SK-N-SH (cell line): ENCODE measurements around the gene ABCC3. TPM values are rescaled to one million over a fixed set of nuclear protein-coding genes. Genes with fewer than 3 reads are reported as not detected.

Source experiments
- CTCF ChIA-PET: fragments of 300-600, 350-600 bp; formaldehyde crosslinking; extraction: SDS; loops from one replicate; lab custom pipeline; 2021; lab: Yijun Ruan, JAX
- POLR2A ChIA-PET: fragments of 350-600 bp; sonication (Branson Sonifier 250); formaldehyde crosslinking; extraction: SDS; loops from one replicate; lab custom pipeline; 2020; ENCODE audit warnings: antibody characterized with exemption, inconsistent platforms; lab: Yijun Ruan, JAX
- DNase-seq: peaks from one replicate; pipeline ENCODE4 v3.0.0; 2012
- H2AFZ ChIP-seq: fragments of 200-600 bp; sonication (generic); 2 replicates; pipeline ENCODE4 v1.8.1; 2016; ENCODE audit warnings: antibody characterized with exemption, mild to moderate bottlenecking, low read depth
- H3F3A ChIP-seq: fragments of 200-600 bp; sonication (generic); replicated peaks from 2 replicates; pipeline ENCODE3; 2016; ENCODE audit warnings: antibody characterized with exemption, mild to moderate bottlenecking; ENCODE audit not compliant: insufficient read depth
- H3K27ac ChIP-seq, 2 experiments: fragments of 200-500 bp in 1 of 2; fragments of 200-600 bp in 1 of 2; sonication (Bioruptor generic) in 1 of 2; sonication (generic), shearing (Covaris generic) in 1 of 2; 2 replicates each; pipeline versions ENCODE4 v1.5.1 to v1.6.1; 2014 to 2016; ENCODE audit warnings: low read depth in 2 of 2, inconsistent platforms in 1 of 2, low read length in 1 of 2, mild to moderate bottlenecking in 1 of 2, mixed read lengths in 1 of 2
- H3K27me3 ChIP-seq: fragments of 200-600 bp; sonication (generic), shearing (Covaris generic); 2 replicates; pipeline ENCODE4 v1.6.1; 2016; ENCODE audit warnings: mixed run types; ENCODE audit not compliant: insufficient read depth
- H3K36me3 ChIP-seq, 2 experiments: fragments of 200-500 bp in 1 of 2; fragments of 200-600 bp in 1 of 2; sonication (Bioruptor generic) in 1 of 2; sonication (generic) in 1 of 2; replicated peaks in 1 of 2; 2 replicates each; pipeline versions ENCODE3 to v1.5.1; 2014 to 2016; ENCODE audit warnings: low read length in 1 of 2, mild to moderate bottlenecking in 1 of 2; ENCODE audit not compliant: insufficient read depth in 2 of 2, control insufficient read depth in 1 of 2
- H3K4me1 ChIP-seq, 2 experiments: fragments of 200-500 bp in 1 of 2; fragments of 200-600 bp in 1 of 2; sonication (Bioruptor generic) in 1 of 2; sonication (generic), shearing (Covaris generic) in 1 of 2; 2 replicates each; pipeline versions ENCODE4 v1.5.1 to v1.6.1; 2014 to 2016; ENCODE audit warnings: low read depth in 1 of 2, low read length in 1 of 2, mixed run types in 1 of 2; ENCODE audit not compliant: insufficient read depth in 2 of 2, control insufficient read depth in 1 of 2
- H3K4me2 ChIP-seq: fragments of 200-600 bp; sonication (generic), shearing (Covaris generic); 2 replicates; pipeline ENCODE4 v1.6.1; 2017; ENCODE audit warnings: mixed run types
- H3K4me3 ChIP-seq, 2 experiments: fragments of 200-500 bp in 1 of 2; fragments of 200-600 bp in 1 of 2; sonication (Bioruptor generic) in 1 of 2; sonication (generic), shearing (Covaris generic) in 1 of 2; 2 replicates each; pipeline versions ENCODE4 v1.5.1 to v1.8.1; 2014 to 2016; ENCODE audit warnings: low read depth in 2 of 2, inconsistent platforms in 1 of 2, low read length in 1 of 2, mild to moderate bottlenecking in 1 of 2, mixed read lengths in 1 of 2, moderate library complexity in 1 of 2
- H3K79me2 ChIP-seq: fragments of 200-600 bp; sonication (generic); 2 replicates; pipeline ENCODE4 v1.8.1; 2017; ENCODE audit warnings: mild to moderate bottlenecking; ENCODE audit not compliant: insufficient read depth
- H3K9ac ChIP-seq: fragments of 200-600 bp; sonication (generic); 2 replicates; pipeline ENCODE4 v1.6.1; 2017; ENCODE audit warnings: mixed run types
- H3K9me2 ChIP-seq: fragments of 200-600 bp; sonication (generic); 2 replicates; pipeline ENCODE4 v1.6.1; 2017; ENCODE audit warnings: mixed run types
- H3K9me3 ChIP-seq: fragments of 200-600 bp; sonication (generic); 2 replicates; pipeline ENCODE4 v1.6.1; 2017; ENCODE audit warnings: mixed run types, mild to moderate bottlenecking, moderate library complexity
- H4K20me1 ChIP-seq: fragments of 200-600 bp; sonication (generic); 2 replicates; pipeline ENCODE4 v1.6.1; 2017; ENCODE audit warnings: mild to moderate bottlenecking, mixed run types; ENCODE audit not compliant: insufficient read depth
- CHD2 ChIP-seq: fragments of 150-350 bp; IDR thresholded peaks from 2 replicates; pipeline ENCODE4 v1.6.1; 2018; ENCODE audit warnings: low read length; ENCODE audit not compliant: partially characterized antibody
- ELF1 ChIP-seq: IDR thresholded peaks from 2 replicates; pipeline ENCODE4 v1.4.0; 2012
- EP300 ChIP-seq, 2 experiments: IDR thresholded peaks; 2 replicates each; pipeline versions ENCODE4 v1.4.0 to v1.6.1; 2012; ENCODE audit warnings: borderline replicate concordance in 1 of 2, low read depth in 1 of 2, low read length in 1 of 2
- FOXM1 ChIP-seq: IDR thresholded peaks from 2 replicates; pipeline ENCODE4 v1.4.0; 2012; ENCODE audit warnings: low read depth, mild to moderate bottlenecking
- GATA2 ChIP-seq: sonication (generic); formaldehyde crosslinking; IDR thresholded peaks from 2 replicates; pipeline ENCODE4 v1.5.0; 2020; ENCODE audit warnings: mild to moderate bottlenecking, missing genetic modification reagents
- JUND ChIP-seq: IDR thresholded peaks from 2 replicates; pipeline ENCODE4 v1.4.0; 2012
- MXI1 ChIP-seq: IDR thresholded peaks from 2 replicates; pipeline ENCODE4 v1.6.1; 2012; ENCODE audit warnings: mild to moderate bottlenecking, low read depth, low read length, improper control_type of control experiment
- PBX3 ChIP-seq: IDR thresholded peaks from 2 replicates; pipeline ENCODE4; 2012
- POLR2AphosphoS5 ChIP-seq: IDR thresholded peaks from 2 replicates; pipeline ENCODE4 v1.6.1; 2012; ENCODE audit warnings: low read depth, low read length
- SMC3 ChIP-seq: IDR thresholded peaks from 2 replicates; pipeline ENCODE4 v1.6.1; 2012; ENCODE audit warnings: low read depth, low read length, improper control_type of control experiment
- YY1 ChIP-seq: IDR thresholded peaks from 2 replicates; pipeline ENCODE4 v1.4.0; 2012; ENCODE audit warnings: low read depth, mild to moderate bottlenecking
- WGBS: methylation state at CpG from one replicate; pipeline ENCODE4 v1.1.6; 2017; ENCODE audit warnings: low lambda C conversion rate; 5-methylcytosine and 5-hydroxymethylcytosine counted together
- polyA plus RNA-seq, 3 experiments: library from polyadenylated mRNA; depleted of rRNA; stranded (reverse); fragments of >200 nt; gene quantifications; 2 replicates each; pipeline ENCODE4 v1.2.3, GENCODE V29; 2012
- TF ChIP-seq, protein P1 (sequence below): IDR thresholded peaks from 2 replicates; pipeline ENCODE4 v1.4.0; 2012; ENCODE audit warnings: low read depth
- TF ChIP-seq, protein P2 (sequence below): IDR thresholded peaks from 2 replicates; pipeline ENCODE4 v1.4.0; 2012; ENCODE audit warnings: low read depth, borderline replicate concordance
- TF ChIP-seq, protein P3 (sequence below): fragments of 150-350 bp; IDR thresholded peaks from 2 replicates; pipeline ENCODE4 v1.6.1; 2016; ENCODE audit warnings: mild to moderate bottlenecking, low read depth, low read length

ABCC3 gene
- polyA plus RNA-seq, 1 of the 3 experiments (the other 2 are of a cell fraction) = 185 TPM

DNA sequence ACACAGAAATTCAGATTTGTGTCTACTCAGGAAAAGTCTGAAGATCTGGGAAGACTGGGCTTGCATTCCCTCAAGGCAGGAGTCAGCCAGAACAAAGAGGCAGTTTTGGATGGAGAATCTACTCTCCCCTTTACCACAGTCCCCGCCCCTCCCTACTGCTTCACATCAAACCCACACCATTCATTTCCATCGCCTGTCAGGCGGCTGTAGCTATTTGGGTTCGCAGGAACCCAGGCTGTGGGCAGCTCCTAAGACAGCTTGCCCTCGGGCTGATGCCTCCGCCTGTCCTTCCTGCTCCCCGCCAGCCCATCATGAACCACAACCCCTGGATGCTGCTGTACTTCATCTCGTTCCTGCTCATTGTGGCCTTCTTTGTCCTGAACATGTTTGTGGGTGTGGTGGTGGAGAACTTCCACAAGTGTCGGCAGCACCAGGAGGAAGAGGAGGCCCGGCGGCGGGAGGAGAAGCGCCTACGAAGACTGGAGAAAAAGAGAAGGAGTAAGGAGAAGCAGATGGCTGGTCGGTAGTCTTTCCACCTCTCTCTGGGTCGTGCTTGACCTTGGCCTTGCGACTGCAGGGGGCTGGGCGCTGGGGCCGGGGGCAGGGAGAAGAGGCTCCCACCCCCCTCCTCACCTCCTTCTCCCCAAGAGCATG lies 27.0 kb upstream of the ABCC3 start:
- Histone ChIP-seq H3K9me2 (no peaks in the 10 kb centered on the region), H3K27me3 (no peaks in the 10 kb centered on the region), H2AFZ (no peak overlapping the region), H3F3A (no peaks in the 10 kb centered on the region), H3K9me3 (no peaks in the 10 kb centered on the region), H3K27ac (no peak overlapping the region), H3K79me2 (no peaks in the 10 kb centered on the region), H3K9ac (no peak overlapping the region), H3K4me2 (no peak overlapping the region), H3K36me3 (no peaks in the 10 kb centered on the region), H3K4me1 (peaks cover 11 to 57% of the 10 kb centered on the region in 2 experiments), H4K20me1 (no peaks in the 10 kb centered on the region), H3K4me3 (no peak overlapping the region)
- TF ChIP-seq YY1 (no peak), CHD2 (no peak), MXI1 (no peak), ELF1 (no peak), EP300 (IDR thresholded peaks at IDR 0.05; ENCODE audit: borderline replicate concordance in 1 of 2, low read depth in 1 of 2, low read length in 1 of 2) (no peak), JUND (no peak), GATA2 (CRISPR knock-in tag) (no peak), FOXM1 (no peak), PBX3 (no peak), SMC3 (no peak), POLR2AphosphoS5 (no peak)
- TF ChIP-seq, protein P1, sequence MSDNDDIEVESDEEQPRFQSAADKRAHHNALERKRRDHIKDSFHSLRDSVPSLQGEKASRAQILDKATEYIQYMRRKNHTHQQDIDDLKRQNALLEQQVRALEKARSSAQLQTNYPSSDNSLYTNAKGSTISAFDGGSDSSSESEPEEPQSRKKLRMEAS = no peak
- TF ChIP-seq, protein P2, sequence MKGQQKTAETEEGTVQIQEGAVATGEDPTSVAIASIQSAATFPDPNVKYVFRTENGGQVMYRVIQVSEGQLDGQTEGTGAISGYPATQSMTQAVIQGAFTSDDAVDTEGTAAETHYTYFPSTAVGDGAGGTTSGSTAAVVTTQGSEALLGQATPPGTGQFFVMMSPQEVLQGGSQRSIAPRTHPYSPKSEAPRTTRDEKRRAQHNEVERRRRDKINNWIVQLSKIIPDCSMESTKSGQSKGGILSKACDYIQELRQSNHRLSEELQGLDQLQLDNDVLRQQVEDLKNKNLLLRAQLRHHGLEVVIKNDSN = no peak
- TF ChIP-seq, protein P3, sequence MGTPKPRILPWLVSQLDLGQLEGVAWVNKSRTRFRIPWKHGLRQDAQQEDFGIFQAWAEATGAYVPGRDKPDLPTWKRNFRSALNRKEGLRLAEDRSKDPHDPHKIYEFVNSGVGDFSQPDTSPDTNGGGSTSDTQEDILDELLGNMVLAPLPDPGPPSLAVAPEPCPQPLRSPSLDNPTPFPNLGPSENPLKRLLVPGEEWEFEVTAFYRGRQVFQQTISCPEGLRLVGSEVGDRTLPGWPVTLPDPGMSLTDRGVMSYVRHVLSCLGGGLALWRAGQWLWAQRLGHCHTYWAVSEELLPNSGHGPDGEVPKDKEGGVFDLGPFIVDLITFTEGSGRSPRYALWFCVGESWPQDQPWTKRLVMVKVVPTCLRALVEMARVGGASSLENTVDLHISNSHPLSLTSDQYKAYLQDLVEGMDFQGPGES = no peak
- 87% methylated on average over 17 of the region's 19 CpGs for WGBS
- POLR2A ChIA-PET = no interaction called here
- CTCF ChIA-PET = interaction anchor here (2.0 to 22.2 kb wide), 5 partner anchors 8 to 57 kb away, joined by 5 to 402 read pairs (median 35); partner anchors contain the start of genes ABCC3 and CACNA1G
- DNase-seq = no peak
